Activated naive CD8-positive, alpha-beta T cell (primary cell): ENCODE measurements around the gene AQP5.

Source experiments
- H3K27ac Mint-ChIP-seq: one replicate; pipeline ENCODE4 v1.8.0; 2021; ENCODE audit warnings: mixed read lengths
- H3K27me3 Mint-ChIP-seq: one replicate; pipeline ENCODE4 v1.8.0; 2021; ENCODE audit warnings: mixed read lengths
- H3K36me3 Mint-ChIP-seq: one replicate; pipeline ENCODE4 v1.8.0; 2021; ENCODE audit warnings: mixed read lengths
- H3K4me1 Mint-ChIP-seq: one replicate; pipeline ENCODE4 v1.8.0; 2021; ENCODE audit warnings: low read depth, mixed read lengths
- H3K4me3 Mint-ChIP-seq: one replicate; pipeline ENCODE4 v1.8.0; 2021; ENCODE audit warnings: mild to moderate bottlenecking, mixed read lengths
- H3K9me3 Mint-ChIP-seq: one replicate; pipeline ENCODE4 v1.8.0; 2021; ENCODE audit warnings: low read depth, mixed read lengths

Gene AQP5

GRCh38 chr12:49942921-49943624, 18.6 kb upstream of the AQP5 start:
- no peak overlapping the region for H3K27ac Mint-ChIP-seq
- no peaks in the 10 kb centered on the region for H3K36me3 Mint-ChIP-seq
- H3K9me3 Mint-ChIP-seq, result no peaks in the 10 kb centered on the region
- H3K4me1 Mint-ChIP-seq, result peaks cover 18% of the 10 kb centered on the region
- no peak overlapping the region for H3K4me3 Mint-ChIP-seq
- H3K27me3 Mint-ChIP-seq, result no peaks in the 10 kb centered on the region

- Mint-ChIP-seq H3K4me3 (no peak overlapping the region), H3K36me3 (no peaks in the 10 kb centered on the region), H3K27ac (no peak overlapping the region), H3K4me1 (peaks cover 18% of the 10 kb centered on the region), H3K9me3 (no peaks in the 10 kb centered on the region), H3K27me3 (no peaks in the 10 kb centered on the region)
Measured at GRCh38 chr12:49943625-49943960, 18.1 kb upstream of the AQP5 start.

GRCh38 chr12:49944046-49944445, 17.6 kb upstream of the AQP5 start:
- Mint-ChIP-seq H3K4me3 (no peak overlapping the region), H3K9me3 (no peaks in the 10 kb centered on the region)

GRCh38 chr12:49944718-49945117, 17.0 kb upstream of the AQP5 start:
- Mint-ChIP-seq H3K36me3 (no peaks in the 10 kb centered on the region), H3K4me1 (peaks cover 18% of the 10 kb centered on the region), H3K27me3 (peaks cover under 1% of the 10 kb centered on the region), H3K27ac (peak overlapping the region; percentile 88), H3K4me3 (peak overlapping the region; percentile 81), H3K9me3 (no peaks in the 10 kb centered on the region)

More at GRCh38 chr12:49944046-49944445, 17.6 kb upstream of the AQP5 start:
- Mint-ChIP-seq H3K4me1 (peaks cover 18% of the 10 kb centered on the region), H3K27me3 (no peaks in the 10 kb centered on the region), H3K36me3 (no peaks in the 10 kb centered on the region), H3K27ac (peak overlapping the region; percentile 50)

GRCh38 chr12:49945394-49946080, 16.1 kb upstream of the AQP5 start:
- peak overlapping the region; percentile 81 for H3K4me3 Mint-ChIP-seq
- H3K9me3 Mint-ChIP-seq, result no peaks in the 10 kb centered on the region
- peaks cover 2% of the 10 kb centered on the region for H3K27me3 Mint-ChIP-seq
- peak overlapping the region; percentile 88 for H3K27ac Mint-ChIP-seq
- no peaks in the 10 kb centered on the region for H3K36me3 Mint-ChIP-seq
- H3K4me1 Mint-ChIP-seq, result peaks cover 18% of the 10 kb centered on the region

- Mint-ChIP-seq H3K27ac (peak overlapping the region; percentile 88), H3K4me1 (peaks cover 18% of the 10 kb centered on the region), H3K36me3 (no peaks in the 10 kb centered on the region), H3K4me3 (peak overlapping the region; percentile 81), H3K9me3 (no peaks in the 10 kb centered on the region), H3K27me3 (peaks cover 2% of the 10 kb centered on the region)
Measured at GRCh38 chr12:49946086-49946485, 15.6 kb upstream of the AQP5 start.

GRCh38 chr12:49946497-49946896, 15.2 kb upstream of the AQP5 start:
- Mint-ChIP-seq H3K27ac (no peak overlapping the region), H3K9me3 (no peaks in the 10 kb centered on the region), H3K27me3 (peaks cover 2% of the 10 kb centered on the region), H3K4me3 (no peak overlapping the region), H3K4me1 (peaks cover 18% of the 10 kb centered on the region), H3K36me3 (no peaks in the 10 kb centered on the region)

GRCh38 chr12:49947593-49948226, 14.0 kb upstream of the AQP5 start:
- Mint-ChIP-seq H3K4me1 (peaks cover 18% of the 10 kb centered on the region), H3K27ac (no peak overlapping the region), H3K27me3 (peaks cover 2% of the 10 kb centered on the region), H3K4me3 (no peak overlapping the region), H3K36me3 (no peaks in the 10 kb centered on the region), H3K9me3 (no peaks in the 10 kb centered on the region)

- Mint-ChIP-seq H3K4me3 (no peak overlapping the region), H3K27ac (no peak overlapping the region), H3K4me1 (peaks cover 18% of the 10 kb centered on the region), H3K27me3 (peaks cover 5% of the 10 kb centered on the region), H3K36me3 (no peaks in the 10 kb centered on the region), H3K9me3 (no peaks in the 10 kb centered on the region)
Measured at GRCh38 chr12:49948866-49949845, 12.5 kb upstream of the AQP5 start.

- Mint-ChIP-seq H3K4me3 (no peak overlapping the region), H3K9me3 (no peaks in the 10 kb centered on the region), H3K27ac (no peak overlapping the region), H3K36me3 (no peaks in the 10 kb centered on the region), H3K4me1 (peaks cover 15% of the 10 kb centered on the region), H3K27me3 (peaks cover 12% of the 10 kb centered on the region)
Measured at GRCh38 chr12:49949866-49950265, 11.8 kb upstream of the AQP5 start.

GRCh38 chr12:49950273-49951251, 11.1 kb upstream of the AQP5 start, which contains the start of gene AQP2:
TSS of gene AQP2 (plus strand) at chr12:49950737. CDS start at chr12:49950831, 94 bp downstream.
- Mint-ChIP-seq H3K27ac (no peak within 1 kb of the TSS), H3K4me1 (peaks cover 10% of the 10 kb centered on the region), H3K36me3 (no peaks in the 10 kb centered on the region), H3K4me3 (no peak within 1 kb of the TSS), H3K27me3 (peaks cover 14% of the 10 kb centered on the region), H3K9me3 (no peaks in the 10 kb centered on the region)

GRCh38 chr12:49951411-49952240, 10.0 kb upstream of the AQP5 start:
- no peaks in the 10 kb centered on the region for H3K9me3 Mint-ChIP-seq
- peaks cover 14% of the 10 kb centered on the region for H3K27me3 Mint-ChIP-seq
- no peak overlapping the region for H3K27ac Mint-ChIP-seq
- peaks cover 2% of the 10 kb centered on the region for H3K4me1 Mint-ChIP-seq
- H3K4me3 Mint-ChIP-seq, result no peak overlapping the region
- H3K36me3 Mint-ChIP-seq, result no peaks in the 10 kb centered on the region
